HepG2 (cell line): ENCODE results near the gene CLEC4M. TPM values are rescaled to one million over a fixed set of nuclear protein-coding genes. Genes with fewer than 3 reads are reported as not detected.

Experiments used
- ATAC-seq: fragments of 200-7000 bp; cut with Tn5 transposase; 3 replicates; pipeline ENCODE4 v1.9.1; 2020; ENCODE audit warnings: mild to moderate bottlenecking, moderate library complexity
- BruUV-seq: library from RNA; stranded (reverse); fragments of 400-500 nt; replicated peaks from 2 replicates; lab custom pipeline; 2021; lab: Mats Ljungman, UMichigan
- CTCF ChIA-PET: fragments of 300-600 bp; formaldehyde crosslinking; extraction: SDS; loops from one replicate; lab custom pipeline; 2021; ENCODE audit warnings: low total read pairs, inconsistent platforms, low intra/inter-chr PET ratio; lab: Yijun Ruan, JAX
- POLR2A ChIA-PET: fragments of 350-600 bp; sonication (Branson Sonifier 250); formaldehyde crosslinking; loops from one replicate; lab custom pipeline; 2020; ENCODE audit warnings: antibody characterized with exemption, inconsistent platforms; lab: Yijun Ruan, JAX
- DNase-seq: peaks from one replicate; pipeline ENCODE4 v3.0.0-alpha.2; 2015; ENCODE audit warnings: low spot score
- FAIRE-seq: peaks from 3 replicates; lab custom pipeline; 2011; peaks lifted over from hg19 to GRCh38; lab: Jason Lieb, UNC
- H2AFZ ChIP-seq: one replicate; pipeline ENCODE4 v1.6.1; 2011; ENCODE audit warnings: low read length, inconsistent platforms
- H3K27ac ChIP-seq: fragments of 300-600 bp; 3 replicates; pipeline ENCODE4 v1.8.0; 2011; ENCODE audit warnings: mixed run types, mild to moderate bottlenecking, mixed read lengths, low read length, inconsistent platforms; ENCODE audit not compliant: insufficient read depth; ENCODE audit errors: extremely low read length
- H3K27me3 ChIP-seq, 2 experiments: fragments of 200-600 bp in 1 of 2; 2 replicates in 1 of 2; 3 replicates in 1 of 2; pipeline versions ENCODE4 v1.6.0 to v1.8.0; 2011; ENCODE audit warnings: low read length in 2 of 2, mild to moderate bottlenecking in 2 of 2, moderate library complexity in 2 of 2, inconsistent platforms in 1 of 2; ENCODE audit not compliant: insufficient read depth in 2 of 2, control insufficient read depth in 1 of 2
- H3K36me3 ChIP-seq, 2 experiments: fragments of 200-600 bp in 1 of 2; replicated peaks in 1 of 2; 2 replicates in 1 of 2; 3 replicates in 1 of 2; pipeline versions ENCODE4 v1.5.1 to v1.8.0; 2011; ENCODE audit warnings: low read length in 2 of 2, inconsistent platforms in 1 of 2; ENCODE audit not compliant: insufficient read depth in 2 of 2, control insufficient read depth in 1 of 2
- H3K4me1 ChIP-seq: 2 replicates; pipeline ENCODE4 v1.5.1; 2012; ENCODE audit warnings: low read length, inconsistent platforms; ENCODE audit not compliant: insufficient read depth
- H3K4me2 ChIP-seq: 2 replicates; pipeline ENCODE4 v1.6.0; 2011; ENCODE audit warnings: low read depth, low read length, inconsistent platforms
- H3K4me3 ChIP-seq, 3 experiments: fragments of 200-600 bp in 1 of 3; sonication (generic), shearing (Covaris generic) in 1 of 3; replicated peaks in 1 of 3; 2 replicates each; pipeline ENCODE4 v1.5.1; 2011 to 2016; ENCODE audit warnings: low read length in 3 of 3, inconsistent platforms in 2 of 3, low read depth in 2 of 3, mild to moderate bottlenecking in 2 of 3, control low read depth in 1 of 3, mixed read lengths in 1 of 3; ENCODE audit not compliant: insufficient read depth in 1 of 3
- H3K79me2 ChIP-seq: one replicate; pipeline ENCODE4 v1.6.1; 2011; ENCODE audit warnings: low read length, inconsistent platforms; ENCODE audit not compliant: insufficient read depth
- H3K9ac ChIP-seq: 2 replicates; pipeline ENCODE4 v1.6.0; 2011; ENCODE audit warnings: mild to moderate bottlenecking, low read depth, low read length, inconsistent platforms; ENCODE audit not compliant: insufficient read depth
- H3K9me3 ChIP-seq: 2 replicates; pipeline ENCODE4 v1.5.1; 2012; ENCODE audit warnings: mild to moderate bottlenecking, low read length
- H4K20me1 ChIP-seq: 2 replicates; pipeline ENCODE4 v1.6.0; 2011; ENCODE audit warnings: inconsistent platforms, mild to moderate bottlenecking, low read length, moderate library complexity; ENCODE audit not compliant: insufficient read depth
- CREM ChIP-seq, 2 experiments: sonication (generic) in 1 of 2; formaldehyde crosslinking in 1 of 2; IDR thresholded peaks; 2 replicates each; pipeline versions ENCODE4 v1.4.0 to v1.6.1; 2016 to 2020; ENCODE audit warnings: antibody characterized with exemption in 1 of 2, mild to moderate bottlenecking in 1 of 2, missing genetic modification reagents in 1 of 2
- RBAK ChIP-seq: sonication (generic); formaldehyde crosslinking; IDR thresholded peaks from 2 replicates; pipeline ENCODE4 v1.5.1; 2020; ENCODE audit warnings: mild to moderate bottlenecking, missing genetic modification reagents
- WGBS: methylation state at CpG from one replicate; pipeline ENCODE4 v1.1.6; 2017; ENCODE audit warnings: low lambda C conversion rate; 5-methylcytosine and 5-hydroxymethylcytosine counted together
- in situ Hi-C: cut with HindIII; loops from 2 replicates; pipeline ENCODE4 v1.10.0; 2017; ENCODE audit warnings: low pct_unique_long_range_greater_than_20kb; ENCODE audit not compliant: extremely low pct_ligation_motif_present
- intact Hi-C: fragments of 100-400 bp; cut with micrococcal nuclease; formaldehyde crosslinking; loops from one replicate; pipeline ENCODE4 v1.10.0; 2022; ENCODE audit not compliant: unreplicated experiment
- polyA plus RNA-seq, 8 experiments: library from polyadenylated mRNA; depleted of rRNA in 3 of 8; stranded (reverse) in 7 of 8; unstranded in 1 of 8; fragments of >200 nt; fragmentation: Illumina TruSeq in 4 of 8; extraction: Trizol in 4 of 8; gene quantifications; 2 replicates each; pipeline versions ENCODE4 v1.2.1 to v1.2.3, GENCODE V29; 2011 to 2016; ENCODE audit warnings: low read depth in 4 of 8, missing spikeins in 1 of 8, mixed read lengths in 1 of 8; ENCODE audit not compliant: insufficient read depth in 1 of 8
- total RNA-seq, 5 experiments: library from RNA; depleted of rRNA; stranded (reverse); fragments of >200 nt; fragmentation: Illumina TruSeq; extraction: Trizol; gene quantifications; 2 replicates each; pipeline ENCODE4 v1.2.3, GENCODE V29; 2016; ENCODE audit warnings: low read depth in 1 of 5

CLEC4M gene
- total and polyA plus RNA-seq, 2 of the 13 experiments (the other 11 are each of a cell fraction or from before 2014, with no cell fraction given) = not detected

DNA sequence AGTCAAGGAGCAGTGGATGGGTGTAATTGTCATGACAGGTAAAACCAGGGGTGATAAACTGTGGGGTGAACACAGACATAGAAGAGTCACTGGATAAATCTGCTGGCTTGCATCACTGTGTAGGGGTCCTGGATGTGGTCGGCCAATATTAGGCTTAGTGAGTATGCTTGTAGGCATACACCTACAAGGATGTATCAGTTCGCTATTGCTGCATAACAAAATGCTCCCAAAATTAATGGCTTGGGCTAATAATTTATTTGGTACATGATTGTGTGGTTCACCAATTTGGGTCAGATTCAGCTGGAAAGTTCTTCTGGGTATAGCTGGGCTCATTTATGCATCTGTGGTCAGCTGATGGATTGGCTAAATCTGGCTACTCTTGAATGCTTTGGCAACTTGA lies 55.8 kb downstream of the CLEC4M start:
- CTCF ChIA-PET = no interaction called here
- no peaks in the 10 kb centered on the region for H4K20me1 ChIP-seq
- H2AFZ ChIP-seq = no peak overlapping the region
- H3K4me1 ChIP-seq = no peaks in the 10 kb centered on the region
- ATAC-seq (no peak), FAIRE-seq (no peak), DNase-seq (no peak)
- TF ChIP-seq RBAK (CRISPR knock-in tag) (peak; percentile 81; the same call in 1 of the 2 replicates), CREM (IDR thresholded peaks at IDR 0.05) (no peak), CREM (CRISPR knock-in tag; IDR thresholded peaks at IDR 0.05) (no peak)
- H3K9me3 ChIP-seq = peaks cover 5% of the 10 kb centered on the region; the same call in 1 of the 2 replicates
- no peak overlapping the region for H3K4me2 ChIP-seq
- intact Hi-C loops = no loop called here
- no peaks in the 10 kb centered on the region for H3K79me2 ChIP-seq
- no peak overlapping the region for H3K4me3 ChIP-seq
- POLR2A ChIA-PET = no interaction called here
- no peak overlapping the region for H3K27ac ChIP-seq
- in situ Hi-C loops = no loop called here
- WGBS = 0% methylated on average over 1 of the region's 2 CpGs
- no TSS peak for BruUV-seq
- no peak overlapping the region for H3K9ac ChIP-seq
- peaks cover 0 to 10% of the 10 kb centered on the region in 2 experiments; a peak in 2 of 5 replicates for H3K27me3 ChIP-seq
- H3K36me3 ChIP-seq = no peaks in the 10 kb centered on the region

Other genes starting within 250 kb of the CLEC4M start
- gene ZNF358, start 247.1 kb upstream of the CLEC4M start, total RNA-seq (2016; rRNA removed; fragmentation: Illumina TruSeq; extraction: Trizol) = 6.4 and 9.1 TPM in 2 replicates
- 36.3 and 37.0 TPM in 2 replicates for gene ZNF358, start 247.1 kb upstream of the CLEC4M start, polyA plus RNA-seq (2011; rRNA removed)
- gene MCOLN1, start 240.6 kb upstream of the CLEC4M start, total RNA-seq (2016; rRNA removed; fragmentation: Illumina TruSeq; extraction: Trizol) = 1.9 and 3.4 TPM in 2 replicates
- gene MCOLN1, start 240.6 kb upstream of the CLEC4M start, polyA plus RNA-seq (2011; rRNA removed) = 11.6 and 15.7 TPM in 2 replicates
- gene PNPLA6, start 227.5 kb upstream of the CLEC4M start, total RNA-seq (2016; rRNA removed; fragmentation: Illumina TruSeq; extraction: Trizol) = 11.1 and 28.2 TPM in 2 replicates
- 24.9 and 28.4 TPM in 2 replicates for gene PNPLA6, start 227.5 kb upstream of the CLEC4M start, polyA plus RNA-seq (2011; rRNA removed)
- gene CAMSAP3, start 167.4 kb upstream of the CLEC4M start, total RNA-seq (2016; rRNA removed; fragmentation: Illumina TruSeq; extraction: Trizol) = 9.1 and 11.8 TPM in 2 replicates
- gene CAMSAP3, start 167.4 kb upstream of the CLEC4M start, polyA plus RNA-seq (2011; rRNA removed) = 10.8 and 16.8 TPM in 2 replicates
- 6.2 and 8.6 TPM in 2 replicates for gene XAB2, start 133.7 kb upstream of the CLEC4M start, total RNA-seq (2016; rRNA removed; fragmentation: Illumina TruSeq; extraction: Trizol)
- 23.9 and 28.4 TPM in 2 replicates for gene XAB2, start 133.7 kb upstream of the CLEC4M start, polyA plus RNA-seq (2011; rRNA removed)
- gene PET100, start 133.4 kb upstream of the CLEC4M start, total RNA-seq (2016; rRNA removed; fragmentation: Illumina TruSeq; extraction: Trizol) = 59.9 and 66.5 TPM in 2 replicates
- 20.0 and 22.3 TPM in 2 replicates for gene PET100, start 133.4 kb upstream of the CLEC4M start, polyA plus RNA-seq (2011; rRNA removed)
- gene PCP2, start 129.5 kb upstream of the CLEC4M start, total RNA-seq (2016; rRNA removed; fragmentation: Illumina TruSeq; extraction: Trizol) = 0.80 TPM in 1 of 2 replicates, not detected in the other
- 0.62 and 0.82 TPM in 2 replicates for gene PCP2, start 129.5 kb upstream of the CLEC4M start, polyA plus RNA-seq (2011; rRNA removed)
- gene STXBP2, start 126.1 kb upstream of the CLEC4M start, total RNA-seq (2016; rRNA removed; fragmentation: Illumina TruSeq; extraction: Trizol) = 17.8 and 22.8 TPM in 2 replicates
- gene STXBP2, start 126.1 kb upstream of the CLEC4M start, polyA plus RNA-seq (2011; rRNA removed) = 40.1 and 48.7 TPM in 2 replicates
- not detected in 2 replicates for gene RETN, start 94.2 kb upstream of the CLEC4M start, total RNA-seq (2016; rRNA removed; fragmentation: Illumina TruSeq; extraction: Trizol)
- not detected in 2 replicates for gene RETN, start 94.2 kb upstream of the CLEC4M start, polyA plus RNA-seq (2011; rRNA removed)
- gene MCEMP1, start 86.2 kb upstream of the CLEC4M start, total RNA-seq (2016; rRNA removed; fragmentation: Illumina TruSeq; extraction: Trizol) = not detected in 2 replicates
- gene MCEMP1, start 86.2 kb upstream of the CLEC4M start, polyA plus RNA-seq (2011; rRNA removed) = not detected in 2 replicates
- 74.8 and 78.7 TPM in 2 replicates for gene TRAPPC5, start 82.4 kb upstream of the CLEC4M start, total RNA-seq (2016; rRNA removed; fragmentation: Illumina TruSeq; extraction: Trizol)
- gene TRAPPC5, start 82.4 kb upstream of the CLEC4M start, polyA plus RNA-seq (2011; rRNA removed) = 38.5 and 53.6 TPM in 2 replicates
- gene FCER2, start 61.1 kb upstream of the CLEC4M start, total RNA-seq (2016; rRNA removed; fragmentation: Illumina TruSeq; extraction: Trizol) = not detected in 2 replicates
- not detected in 2 replicates for gene FCER2, start 61.1 kb upstream of the CLEC4M start, polyA plus RNA-seq (2011; rRNA removed)
- not detected in 2 replicates for gene CLEC4G, start 31.1 kb upstream of the CLEC4M start, total RNA-seq (2016; rRNA removed; fragmentation: Illumina TruSeq; extraction: Trizol)
- not detected in 2 replicates for gene CLEC4G, start 31.1 kb upstream of the CLEC4M start, polyA plus RNA-seq (2011; rRNA removed)
- not detected in 2 replicates for gene CD209, start 15.7 kb upstream of the CLEC4M start, total RNA-seq (2016; rRNA removed; fragmentation: Illumina TruSeq; extraction: Trizol)
- not detected in 2 replicates for gene CD209, start 15.7 kb upstream of the CLEC4M start, polyA plus RNA-seq (2011; rRNA removed)
- gene EVI5L, start 67.0 kb downstream of the CLEC4M start, total RNA-seq (2016; rRNA removed; fragmentation: Illumina TruSeq; extraction: Trizol) = 1.3 and 1.7 TPM in 2 replicates
- gene EVI5L, start 67.0 kb downstream of the CLEC4M start, polyA plus RNA-seq (2011; rRNA removed) = 2.4 and 3.1 TPM in 2 replicates
- gene PRR36, start 111.1 kb downstream of the CLEC4M start, total RNA-seq (2016; rRNA removed; fragmentation: Illumina TruSeq; extraction: Trizol) = 0.07 TPM in 2 replicates
- gene PRR36, start 111.1 kb downstream of the CLEC4M start, polyA plus RNA-seq (2011; rRNA removed) = 0.17 TPM in 2 replicates
- gene LRRC8E, start 125.3 kb downstream of the CLEC4M start, total RNA-seq (2016; rRNA removed; fragmentation: Illumina TruSeq; extraction: Trizol) = 4.0 and 8.0 TPM in 2 replicates
- 10.3 and 14.6 TPM in 2 replicates for gene LRRC8E, start 125.3 kb downstream of the CLEC4M start, polyA plus RNA-seq (2011; rRNA removed)
- 8.7 and 10.8 TPM in 2 replicates for gene MAP2K7, start 140.6 kb downstream of the CLEC4M start, total RNA-seq (2016; rRNA removed; fragmentation: Illumina TruSeq; extraction: Trizol)
- 9.0 and 14.8 TPM in 2 replicates for gene MAP2K7, start 140.6 kb downstream of the CLEC4M start, polyA plus RNA-seq (2011; rRNA removed)
- 0.83 and 1.0 TPM in 2 replicates for gene TGFBR3L, start 151.6 kb downstream of the CLEC4M start, total RNA-seq (2016; rRNA removed; fragmentation: Illumina TruSeq; extraction: Trizol)
- gene TGFBR3L, start 151.6 kb downstream of the CLEC4M start, polyA plus RNA-seq (2011; rRNA removed) = 0.14 and 0.20 TPM in 2 replicates
- gene SNAPC2, start 157.1 kb downstream of the CLEC4M start, total RNA-seq (2016; rRNA removed; fragmentation: Illumina TruSeq; extraction: Trizol) = 9.5 and 10.2 TPM in 2 replicates
- gene SNAPC2, start 157.1 kb downstream of the CLEC4M start, polyA plus RNA-seq (2011; rRNA removed) = 12.7 and 14.9 TPM in 2 replicates
- 0.11 and 0.36 TPM in 2 replicates for gene CTXN1, start 162.9 kb downstream of the CLEC4M start, total RNA-seq (2016; rRNA removed; fragmentation: Illumina TruSeq; extraction: Trizol)
- gene CTXN1, start 162.9 kb downstream of the CLEC4M start, polyA plus RNA-seq (2011; rRNA removed) = 0.12 TPM in 1 of 2 replicates, not detected in the other
- 71.5 and 72.6 TPM in 2 replicates for gene TIMM44, start 180.4 kb downstream of the CLEC4M start, total RNA-seq (2016; rRNA removed; fragmentation: Illumina TruSeq; extraction: Trizol)
- 42.9 and 49.4 TPM in 2 replicates for gene TIMM44, start 180.4 kb downstream of the CLEC4M start, polyA plus RNA-seq (2011; rRNA removed)
- gene ELAVL1, start 242.4 kb downstream of the CLEC4M start, total RNA-seq (2016; rRNA removed; fragmentation: Illumina TruSeq; extraction: Trizol) = 38.4 and 58.2 TPM in 2 replicates
- gene ELAVL1, start 242.4 kb downstream of the CLEC4M start, polyA plus RNA-seq (2011; rRNA removed) = 25.6 and 27.9 TPM in 2 replicates